ENCODE results near the gene GPNMB.

Gene GPNMB

DNA sequence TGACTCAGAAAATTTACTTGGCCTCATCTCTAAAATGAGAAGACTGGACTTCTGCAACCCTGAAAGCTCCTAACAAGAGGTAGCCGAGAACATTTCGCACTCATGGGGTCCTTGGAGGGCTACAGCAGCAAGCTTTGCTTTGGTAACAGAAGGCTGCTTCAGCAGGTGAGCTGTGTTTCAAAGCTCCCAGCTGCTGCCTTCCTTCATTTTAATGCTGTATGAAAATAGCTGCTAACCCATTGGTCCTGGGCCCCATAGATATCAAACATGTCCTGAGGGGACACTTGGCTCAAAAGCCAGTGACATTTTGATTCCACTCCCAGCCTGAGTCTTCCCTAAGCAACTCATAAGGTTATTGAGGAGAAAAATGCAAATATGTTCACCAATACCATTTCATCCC lies 38.3 kb downstream of the GPNMB start:
- Histone ChIP-seq H3K27me3 (ENCODE audit: control insufficient read depth, insufficient read depth, low read length) (no peaks in the 10 kb centered on the region), H3K36me3 (ENCODE audit: control insufficient read depth, insufficient read depth, low read length) (no peaks in the 10 kb centered on the region), H3K4me1 (ENCODE audit: control insufficient read depth, insufficient read depth, low read length) (no peaks in the 10 kb centered on the region), H3K9me3 (ENCODE audit: control insufficient read depth, insufficient read depth, low read length) (no peaks in the 10 kb centered on the region), H3K4me3 (ENCODE audit: low read length) (no peak overlapping the region), H3K27ac (ENCODE audit: low read length) (no peak overlapping the region)
- DNase-seq (ENCODE audit: low read depth, low spot score), result no peak
- no CpG with 5 or more reads among the region's 2 CpGs for WGBS (ENCODE audit: insufficient coverage, insufficient read length)

GRCh38 chr7:23285657-23286646 lies 39.4 kb downstream of the GPNMB start:
- Histone ChIP-seq H3K27ac (ENCODE audit: low read length) (no peak overlapping the region), H3K4me1 (ENCODE audit: control insufficient read depth, insufficient read depth, low read length) (no peaks in the 10 kb centered on the region), H3K27me3 (ENCODE audit: control insufficient read depth, insufficient read depth, low read length) (no peaks in the 10 kb centered on the region), H3K4me3 (ENCODE audit: low read length) (no peak overlapping the region), H3K9me3 (ENCODE audit: control insufficient read depth, insufficient read depth, low read length) (no peaks in the 10 kb centered on the region), H3K36me3 (ENCODE audit: control insufficient read depth, insufficient read depth, low read length) (no peaks in the 10 kb centered on the region)
- no peak for DNase-seq (ENCODE audit: low read depth, low spot score)
- 47% methylated on average over 1 of the region's 18 CpGs for WGBS (ENCODE audit: insufficient coverage, insufficient read length)

DNA sequence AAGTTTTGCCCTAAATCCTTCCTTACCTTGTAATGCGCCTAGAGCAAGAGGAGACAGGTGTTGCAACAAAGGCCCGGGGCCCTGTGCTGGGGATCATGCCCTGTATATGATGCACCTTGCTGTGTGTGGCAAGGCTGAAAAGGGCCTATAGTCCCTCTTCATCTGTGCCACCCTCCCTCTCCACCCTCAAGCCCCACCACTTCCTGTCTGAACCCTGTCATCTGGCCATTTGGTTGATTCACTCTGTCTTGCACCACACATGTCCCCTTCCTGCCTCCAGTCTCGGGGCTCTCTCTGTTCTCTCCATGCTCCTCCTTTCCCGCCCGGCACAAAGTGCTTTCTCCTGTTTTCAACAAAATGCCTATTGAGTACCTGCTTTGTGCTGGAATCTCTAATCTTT lies 41.0 kb downstream of the GPNMB start:
- DNase-seq (ENCODE audit: low read depth, low spot score), result no peak
- H3K9me3 ChIP-seq (ENCODE audit: control insufficient read depth, insufficient read depth, low read length), result no peaks in the 10 kb centered on the region
- no peak overlapping the region for H3K4me3 ChIP-seq (ENCODE audit: low read length)
- H3K4me1 ChIP-seq (ENCODE audit: control insufficient read depth, insufficient read depth, low read length), result no peaks in the 10 kb centered on the region
- H3K27ac ChIP-seq (ENCODE audit: low read length), result no peak overlapping the region
- H3K36me3 ChIP-seq (ENCODE audit: control insufficient read depth, insufficient read depth, low read length), result no peaks in the 10 kb centered on the region
- no peaks in the 10 kb centered on the region for H3K27me3 ChIP-seq (ENCODE audit: control insufficient read depth, insufficient read depth, low read length)
- WGBS (ENCODE audit: insufficient coverage, insufficient read length), result no CpG with 5 or more reads among the region's 5 CpGs

DNA sequence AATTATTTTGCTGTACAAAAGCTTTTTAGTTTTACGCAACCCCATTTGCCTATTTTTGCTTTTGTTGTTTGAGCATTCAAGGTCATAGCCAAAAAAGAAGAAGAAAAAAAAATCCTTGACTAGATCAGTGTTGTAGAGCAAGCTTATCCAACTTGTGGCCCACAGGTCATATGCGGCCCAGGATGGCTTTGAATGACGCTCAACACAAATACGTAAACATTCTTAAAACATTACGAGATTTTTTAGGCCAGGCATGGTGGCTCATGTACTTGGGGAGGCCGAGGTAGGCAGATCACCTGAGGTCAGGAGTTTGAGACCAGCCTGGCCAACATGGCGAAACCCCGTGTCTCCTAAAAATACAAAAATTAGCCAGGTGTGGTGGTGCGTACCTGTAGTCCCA lies 44.4 kb downstream of the GPNMB start:
- WGBS (ENCODE audit: insufficient coverage, insufficient read length), result no CpG with 5 or more reads among the region's 9 CpGs
- H3K9me3 ChIP-seq (ENCODE audit: control insufficient read depth, insufficient read depth, low read length), result no peaks in the 10 kb centered on the region
- no peaks in the 10 kb centered on the region for H3K27me3 ChIP-seq (ENCODE audit: control insufficient read depth, insufficient read depth, low read length)
- no peak overlapping the region for H3K27ac ChIP-seq (ENCODE audit: low read length)
- no peaks in the 10 kb centered on the region for H3K36me3 ChIP-seq (ENCODE audit: control insufficient read depth, insufficient read depth, low read length)
- no peaks in the 10 kb centered on the region for H3K4me1 ChIP-seq (ENCODE audit: control insufficient read depth, insufficient read depth, low read length)
- H3K4me3 ChIP-seq (ENCODE audit: low read length), result no peak overlapping the region
- no peak for DNase-seq (ENCODE audit: low read depth, low spot score)

DNA sequence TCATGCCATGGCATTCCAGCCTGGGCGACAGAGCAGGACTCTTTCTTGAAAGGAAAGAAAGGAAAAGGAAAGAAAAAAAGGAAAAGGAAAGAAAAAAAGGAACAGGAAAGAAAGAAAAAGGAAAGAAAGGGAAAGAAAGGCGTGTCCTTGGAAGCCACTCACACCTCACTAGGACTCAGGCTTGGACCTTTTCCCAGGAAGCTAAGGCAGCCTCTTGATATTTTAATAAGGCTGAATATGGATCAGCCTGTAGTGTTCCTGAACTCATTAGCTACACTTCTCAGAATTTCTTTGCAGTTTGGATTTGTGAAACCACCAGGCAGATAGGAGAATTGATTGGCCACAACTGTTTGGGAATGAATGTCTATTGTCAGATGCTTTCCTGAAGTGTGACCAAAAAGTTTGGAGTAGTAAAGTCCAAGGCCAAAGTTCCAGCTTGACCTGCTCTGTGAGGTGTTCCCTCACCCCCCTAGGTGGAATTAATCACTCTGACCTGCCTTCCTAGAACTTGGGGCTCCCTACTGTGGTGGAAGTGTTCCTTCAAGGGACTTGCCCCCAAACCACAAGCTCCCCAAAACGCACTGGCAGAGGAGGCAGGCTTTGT lies 45.5 kb downstream of the GPNMB start:
- no peak for DNase-seq (ENCODE audit: low read depth, low spot score)
- H3K27me3 ChIP-seq (ENCODE audit: control insufficient read depth, insufficient read depth, low read length), result no peaks in the 10 kb centered on the region
- H3K4me1 ChIP-seq (ENCODE audit: control insufficient read depth, insufficient read depth, low read length), result no peaks in the 10 kb centered on the region
- H3K27ac ChIP-seq (ENCODE audit: low read length), result no peak overlapping the region
- no CpG with 5 or more reads among the region's 3 CpGs for WGBS (ENCODE audit: insufficient coverage, insufficient read length)
- no peaks in the 10 kb centered on the region for H3K36me3 ChIP-seq (ENCODE audit: control insufficient read depth, insufficient read depth, low read length)
- no peaks in the 10 kb centered on the region for H3K9me3 ChIP-seq (ENCODE audit: control insufficient read depth, insufficient read depth, low read length)
- no peak overlapping the region for H3K4me3 ChIP-seq (ENCODE audit: low read length)

DNA sequence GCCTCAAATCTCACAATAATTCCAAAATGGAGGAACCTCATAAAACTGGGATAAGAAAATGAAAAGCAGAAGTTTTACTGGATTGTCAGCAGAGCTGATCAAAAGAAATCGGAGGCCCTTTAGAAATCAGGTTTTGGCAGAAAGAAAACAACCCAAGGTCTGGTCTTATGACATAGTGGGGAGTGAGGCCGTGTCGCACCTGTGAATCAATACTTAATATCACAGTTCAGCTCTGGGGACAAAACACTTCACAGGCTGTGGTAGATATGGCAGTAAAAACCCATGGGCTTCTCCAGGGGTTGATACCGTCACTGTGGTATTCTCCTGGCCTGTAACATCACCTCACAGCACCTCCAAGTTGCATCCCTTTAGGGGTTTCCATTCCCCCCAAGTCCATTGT lies 46.0 kb downstream of the GPNMB start:
- no peaks in the 10 kb centered on the region for H3K27me3 ChIP-seq (ENCODE audit: control insufficient read depth, insufficient read depth, low read length)
- no peak overlapping the region for H3K27ac ChIP-seq (ENCODE audit: low read length)
- H3K9me3 ChIP-seq (ENCODE audit: control insufficient read depth, insufficient read depth, low read length), result no peaks in the 10 kb centered on the region
- no peak overlapping the region for H3K4me3 ChIP-seq (ENCODE audit: low read length)
- no peak for DNase-seq (ENCODE audit: low read depth, low spot score)
- no peaks in the 10 kb centered on the region for H3K36me3 ChIP-seq (ENCODE audit: control insufficient read depth, insufficient read depth, low read length)
- WGBS (ENCODE audit: insufficient coverage, insufficient read length), result no CpG with 5 or more reads among the region's 4 CpGs
- H3K4me1 ChIP-seq (ENCODE audit: control insufficient read depth, insufficient read depth, low read length), result no peaks in the 10 kb centered on the region

GRCh38 chr7:23293500-23294073 lies 47.0 kb downstream of the GPNMB start:
- no peaks in the 10 kb centered on the region for H3K36me3 ChIP-seq (ENCODE audit: control insufficient read depth, insufficient read depth, low read length)
- H3K4me1 ChIP-seq (ENCODE audit: control insufficient read depth, insufficient read depth, low read length), result no peaks in the 10 kb centered on the region
- H3K27me3 ChIP-seq (ENCODE audit: control insufficient read depth, insufficient read depth, low read length), result no peaks in the 10 kb centered on the region
- no peak overlapping the region for H3K4me3 ChIP-seq (ENCODE audit: low read length)
- WGBS (ENCODE audit: insufficient coverage, insufficient read length), result no CpG with 5 or more reads among the region's 12 CpGs
- no peaks in the 10 kb centered on the region for H3K9me3 ChIP-seq (ENCODE audit: control insufficient read depth, insufficient read depth, low read length)
- H3K27ac ChIP-seq (ENCODE audit: low read length), result no peak overlapping the region
- DNase-seq (ENCODE audit: low read depth, low spot score), result no peak

GRCh38 chr7:23294549-23295400 lies 48.2 kb downstream of the GPNMB start:
- Histone ChIP-seq H3K4me1 (ENCODE audit: control insufficient read depth, insufficient read depth, low read length) (no peaks in the 10 kb centered on the region), H3K27ac (ENCODE audit: low read length) (no peak overlapping the region), H3K9me3 (ENCODE audit: control insufficient read depth, insufficient read depth, low read length) (no peaks in the 10 kb centered on the region), H3K4me3 (ENCODE audit: low read length) (no peak overlapping the region), H3K27me3 (ENCODE audit: control insufficient read depth, insufficient read depth, low read length) (no peaks in the 10 kb centered on the region), H3K36me3 (ENCODE audit: control insufficient read depth, insufficient read depth, low read length) (no peaks in the 10 kb centered on the region)
- DNase-seq (ENCODE audit: low read depth, low spot score), result no peak
- WGBS (ENCODE audit: insufficient coverage, insufficient read length), result no CpG with 5 or more reads among the region's 6 CpGs

DNA sequence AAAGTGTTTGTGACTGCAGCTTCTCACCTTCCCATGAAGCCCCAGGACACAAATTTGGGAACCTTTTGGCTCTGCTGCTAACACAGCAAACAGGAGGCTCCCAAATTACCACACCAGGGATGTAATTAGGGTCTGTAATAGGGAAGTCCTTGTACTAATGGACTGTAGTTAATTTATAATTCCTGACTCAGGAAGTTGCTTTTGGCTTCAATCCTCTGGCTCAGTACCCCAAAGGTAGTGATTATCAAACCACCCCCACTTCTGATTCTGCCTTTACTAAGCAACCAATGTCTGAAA lies 48.8 kb downstream of the GPNMB start:
- no peak overlapping the region for H3K4me3 ChIP-seq (ENCODE audit: low read length)
- DNase-seq (ENCODE audit: low read depth, low spot score), result no peak
- H3K9me3 ChIP-seq (ENCODE audit: control insufficient read depth, insufficient read depth, low read length), result no peaks in the 10 kb centered on the region
- no peaks in the 10 kb centered on the region for H3K27me3 ChIP-seq (ENCODE audit: control insufficient read depth, insufficient read depth, low read length)
- H3K4me1 ChIP-seq (ENCODE audit: control insufficient read depth, insufficient read depth, low read length), result no peaks in the 10 kb centered on the region
- H3K27ac ChIP-seq (ENCODE audit: low read length), result no peak overlapping the region
- H3K36me3 ChIP-seq (ENCODE audit: control insufficient read depth, insufficient read depth, low read length), result no peaks in the 10 kb centered on the region

DNA sequence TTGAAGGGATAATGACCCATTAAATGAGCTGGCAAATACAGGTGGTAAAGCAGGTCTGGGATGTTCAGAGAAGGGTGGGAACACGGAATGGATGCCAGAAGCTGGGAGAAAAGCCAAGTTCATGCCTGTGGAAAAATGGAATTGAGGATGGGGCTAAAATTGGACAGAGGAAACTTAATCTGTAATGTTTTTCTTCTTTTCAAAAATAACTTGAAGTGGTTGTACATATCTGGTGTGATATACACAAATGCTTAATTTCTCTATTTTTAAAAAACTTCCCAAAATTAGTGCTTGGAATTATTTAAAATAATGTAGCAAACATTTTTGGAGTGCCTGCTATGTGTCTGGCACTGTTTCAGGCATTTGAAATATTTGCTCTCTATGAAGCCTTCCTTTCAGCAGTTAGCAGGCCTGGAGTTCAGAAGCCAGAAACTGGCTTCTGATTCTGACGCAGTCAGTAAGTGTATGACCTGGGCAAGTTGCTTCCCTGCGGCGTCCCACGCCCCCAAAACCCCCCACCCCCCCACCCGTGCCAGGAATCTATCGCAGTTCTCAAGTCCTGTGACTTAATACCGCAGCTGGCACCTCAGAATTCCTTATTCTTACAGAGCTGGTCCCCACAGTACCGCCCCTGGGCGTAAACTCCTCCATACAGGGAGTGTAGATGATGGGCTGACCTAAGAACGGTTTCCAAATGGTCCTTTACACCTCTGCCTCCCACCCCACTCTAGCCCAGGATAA lies 51.7 kb downstream of the GPNMB start:
- no peak for DNase-seq (ENCODE audit: low read depth, low spot score)
- Histone ChIP-seq H3K36me3 (ENCODE audit: control insufficient read depth, insufficient read depth, low read length) (no peaks in the 10 kb centered on the region; the same call in 1 of the 2 replicates), H3K9me3 (ENCODE audit: control insufficient read depth, insufficient read depth, low read length) (no peaks in the 10 kb centered on the region), H3K4me1 (ENCODE audit: control insufficient read depth, insufficient read depth, low read length) (peaks cover 2% of the 10 kb centered on the region; the same call in 1 of the 2 replicates), H3K27ac (ENCODE audit: low read length) (no peak overlapping the region), H3K27me3 (ENCODE audit: control insufficient read depth, insufficient read depth, low read length) (no peaks in the 10 kb centered on the region), H3K4me3 (ENCODE audit: low read length) (no peak overlapping the region)
- no CpG with 5 or more reads among the region's 11 CpGs for whole genome bisulfite sequencing (ENCODE audit: insufficient coverage, insufficient read length)
